ENCODE measurements around the gene GPR139. TPM values are rescaled to one million over a fixed set of nuclear protein-coding genes. Genes with fewer than 3 reads are reported as not detected.

Gene GPR139
- total RNA-seq, 2 donors from 2014 or later = not detected

DNA sequence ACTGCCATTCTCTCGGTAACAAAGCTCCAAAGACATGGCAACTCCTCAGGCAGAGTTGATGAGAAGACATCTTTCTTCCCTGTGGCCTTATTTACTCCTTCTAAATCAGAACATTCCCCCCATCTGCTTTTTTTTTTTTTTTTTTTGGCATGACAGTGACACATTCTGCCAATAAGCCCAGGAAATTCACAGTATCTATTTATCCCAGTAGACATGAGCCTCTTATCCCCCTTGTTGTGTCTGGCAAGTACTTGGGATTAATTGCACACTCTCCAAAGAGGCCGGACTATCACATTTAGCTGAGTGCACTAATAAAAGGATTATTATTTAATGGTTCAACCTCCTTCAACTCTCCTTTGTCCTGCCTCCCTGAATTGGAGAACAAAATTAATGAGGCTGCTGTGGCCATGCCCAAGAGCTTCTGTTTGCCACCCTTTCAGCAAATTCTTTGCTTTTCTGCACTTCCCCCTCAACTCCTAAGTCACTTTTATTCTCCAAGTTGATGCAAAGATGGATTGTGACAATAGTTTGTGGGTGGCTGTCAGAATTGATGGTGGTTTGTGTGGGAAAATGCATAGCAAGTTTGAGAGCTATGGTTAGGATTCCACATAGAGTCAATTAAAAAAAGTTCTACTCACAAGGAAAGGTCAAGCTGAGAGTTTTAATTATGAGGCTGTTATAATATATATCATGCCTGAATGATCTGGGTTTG is 47.2 kb downstream of the GPR139 start:
- Mint-ChIP-seq H3K4me3 (no peak overlapping the region), H3K36me3 (ENCODE audit: low read depth) (no peaks in the 10 kb centered on the region), H3K9me3 (no peaks in the 10 kb centered on the region), H3K27me3 (ENCODE audit: insufficient read depth) (peaks cover 2% of the 10 kb centered on the region), H3K27ac (no peak overlapping the region), H3K4me1 (no peaks in the 10 kb centered on the region)
- no peak for DNase-seq
- 71 to 83% methylated on average over 1 to 2 of the region's 2 CpGs for WGBS, 2 experiments (ENCODE audit: insufficient coverage in 1 of 2, insufficient read length in 1 of 2)
- no peak overlapping the region for H3K27ac ChIP-seq (ENCODE audit: low read depth, low read length)
- H3K36me3 ChIP-seq (ENCODE audit: control insufficient read depth, insufficient read depth, low read length) = no peaks in the 10 kb centered on the region
- no peak overlapping the region for H3K4me3 ChIP-seq (ENCODE audit: low read length)
- no peaks in the 10 kb centered on the region for H3K9me3 ChIP-seq (ENCODE audit: control insufficient read depth, low read length)
- no peaks in the 10 kb centered on the region for H3K27me3 ChIP-seq (ENCODE audit: control insufficient read depth, insufficient read depth, low read length, poor library complexity, severe bottlenecking)
- TF ChIP-seq CTCF (conservative IDR thresholded peaks at IDR 0.05) = no peak
- no peak overlapping the region for H3K9ac ChIP-seq (ENCODE audit: extremely low read depth, low read length, poor library complexity, severe bottlenecking)
- H3K4me1 ChIP-seq (ENCODE audit: control insufficient read depth, insufficient read depth, low read length) = no peaks in the 10 kb centered on the region

- no peak overlapping the region for H3K27ac Mint-ChIP-seq
- H3K4me3 ChIP-seq (ENCODE audit: low read length) = no peak overlapping the region
- H3K9me3 Mint-ChIP-seq = no peaks in the 10 kb centered on the region
- peaks cover 7% of the 10 kb centered on the region for H3K27me3 Mint-ChIP-seq (ENCODE audit: insufficient read depth)
- H3K27me3 ChIP-seq (ENCODE audit: control insufficient read depth, insufficient read depth, low read length, poor library complexity, severe bottlenecking) = no peaks in the 10 kb centered on the region
- TF ChIP-seq CTCF (conservative IDR thresholded peaks at IDR 0.05) = no peak
- H3K9ac ChIP-seq (ENCODE audit: extremely low read depth, low read length, poor library complexity, severe bottlenecking) = no peak overlapping the region
- no peak overlapping the region for H3K4me3 Mint-ChIP-seq
- no peaks in the 10 kb centered on the region for H3K36me3 ChIP-seq (ENCODE audit: control insufficient read depth, insufficient read depth, low read length)
- no peaks in the 10 kb centered on the region for H3K4me1 Mint-ChIP-seq
- H3K36me3 Mint-ChIP-seq (ENCODE audit: low read depth) = no peaks in the 10 kb centered on the region
- no CpG with 5 or more reads among the region's 1 CpG for WGBS, 2 experiments (ENCODE audit: insufficient coverage in 1 of 2, insufficient read length in 1 of 2)
- H3K9me3 ChIP-seq (ENCODE audit: control insufficient read depth, low read length) = no peaks in the 10 kb centered on the region
- DNase-seq = peak; percentile 59
- no peak overlapping the region for H3K27ac ChIP-seq (ENCODE audit: low read depth, low read length)
- H3K4me1 ChIP-seq (ENCODE audit: control insufficient read depth, insufficient read depth, low read length) = no peaks in the 10 kb centered on the region
Observed at GRCh38 chr16:20023190-20023589, 50.5 kb downstream of the GPR139 start.

DNA sequence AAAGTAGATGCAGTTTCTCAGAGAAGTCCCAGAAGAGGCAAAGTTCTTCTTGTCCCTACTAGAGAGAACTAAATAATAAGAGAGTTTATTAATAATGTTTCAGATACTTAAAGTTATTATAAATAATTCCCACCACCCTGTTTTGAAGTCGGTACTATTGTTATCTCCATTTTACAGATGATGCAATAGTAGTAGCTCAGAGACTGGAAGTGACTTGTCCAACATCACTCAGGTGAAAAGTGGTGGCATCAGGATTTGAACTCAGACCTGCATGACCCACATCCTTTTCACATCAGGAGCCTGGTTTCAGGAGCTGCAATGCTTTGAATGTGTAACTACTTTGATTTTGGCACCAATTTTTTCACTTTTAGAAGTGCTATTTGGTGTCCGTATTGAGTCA is 52.7 kb downstream of the GPR139 start:
- Histone ChIP-seq H3K9me3 (ENCODE audit: control insufficient read depth, low read length) (no peaks in the 10 kb centered on the region), H3K27me3 (ENCODE audit: control insufficient read depth, insufficient read depth, low read length, poor library complexity, severe bottlenecking) (no peaks in the 10 kb centered on the region), H3K27ac (ENCODE audit: low read depth, low read length) (no peak overlapping the region), H3K9ac (ENCODE audit: extremely low read depth, low read length, poor library complexity, severe bottlenecking) (no peak overlapping the region), H3K36me3 (ENCODE audit: control insufficient read depth, insufficient read depth, low read length) (no peaks in the 10 kb centered on the region), H3K4me3 (ENCODE audit: low read length) (no peak overlapping the region), H3K4me1 (ENCODE audit: control insufficient read depth, insufficient read depth, low read length) (no peaks in the 10 kb centered on the region)
- Mint-ChIP-seq H3K4me3 (no peak overlapping the region), H3K36me3 (ENCODE audit: low read depth) (no peaks in the 10 kb centered on the region), H3K27me3 (ENCODE audit: insufficient read depth) (peaks cover 5% of the 10 kb centered on the region), H3K4me1 (no peaks in the 10 kb centered on the region), H3K9me3 (no peaks in the 10 kb centered on the region), H3K27ac (no peak overlapping the region)
- DNase-seq = no peak
- TF ChIP-seq CTCF (conservative IDR thresholded peaks at IDR 0.05) = no peak
- 85% methylated on average over 1 of the region's 2 CpGs; no CpG with 5 or more reads in 1 of the 2 experiments for WGBS, 2 experiments (ENCODE audit: insufficient coverage in 1 of 2, insufficient read length in 1 of 2)

Data from endodermal cell (in vitro differentiated cells).